ENCODE data around the gene OBSCN.

GRCh38 chr1:228364706-228365213 is 156.9 kb downstream of the OBSCN start:
- TF ChIP-seq, protein P1, sequence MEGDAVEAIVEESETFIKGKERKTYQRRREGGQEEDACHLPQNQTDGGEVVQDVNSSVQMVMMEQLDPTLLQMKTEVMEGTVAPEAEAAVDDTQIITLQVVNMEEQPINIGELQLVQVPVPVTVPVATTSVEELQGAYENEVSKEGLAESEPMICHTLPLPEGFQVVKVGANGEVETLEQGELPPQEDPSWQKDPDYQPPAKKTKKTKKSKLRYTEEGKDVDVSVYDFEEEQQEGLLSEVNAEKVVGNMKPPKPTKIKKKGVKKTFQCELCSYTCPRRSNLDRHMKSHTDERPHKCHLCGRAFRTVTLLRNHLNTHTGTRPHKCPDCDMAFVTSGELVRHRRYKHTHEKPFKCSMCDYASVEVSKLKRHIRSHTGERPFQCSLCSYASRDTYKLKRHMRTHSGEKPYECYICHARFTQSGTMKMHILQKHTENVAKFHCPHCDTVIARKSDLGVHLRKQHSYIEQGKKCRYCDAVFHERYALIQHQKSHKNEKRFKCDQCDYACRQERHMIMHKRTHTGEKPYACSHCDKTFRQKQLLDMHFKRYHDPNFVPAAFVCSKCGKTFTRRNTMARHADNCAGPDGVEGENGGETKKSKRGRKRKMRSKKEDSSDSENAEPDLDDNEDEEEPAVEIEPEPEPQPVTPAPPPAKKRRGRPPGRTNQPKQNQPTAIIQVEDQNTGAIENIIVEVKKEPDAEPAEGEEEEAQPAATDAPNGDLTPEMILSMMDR (conservative IDR thresholded peaks at IDR 0.05 in 1 of 2, IDR thresholded peaks at IDR 0.05 in 1 of 2; ENCODE audit: extremely low read depth in 1 of 2, insufficient read depth in 1 of 2, low read depth in 1 of 2, low read length in 2 of 2), result no peak
- TF ChIP-seq EZH2 (IDR thresholded peaks at IDR 0.05; ENCODE audit: borderline replicate concordance, low read length), result no peak

Measured in mammary epithelial cell (primary cell).